ENCODE measurements around the gene TNNT1. TPM values are rescaled to one million over a fixed set of nuclear protein-coding genes. Genes with fewer than 3 reads are reported as not detected.

TNNT1 gene
- total and polyA plus RNA-seq, 2 donors (not counting 3 experiments of a cell fraction or from before 2014, with no cell fraction given), result 0.22 to 0.51 TPM

- Histone ChIP-seq H3K9me3 (replicated peaks; ENCODE audit: control insufficient read depth, insufficient read depth, low read length) (no peaks in the 10 kb centered on the region), H3K4me1 (ENCODE audit: control insufficient read depth, extremely low read depth, insufficient read depth, low read length) (no peaks in the 10 kb centered on the region), H3K4me2 (ENCODE audit: insufficient read depth, low read length) (no peak overlapping the region), H3K4me3 (replicated peaks in 1 of 3; ENCODE audit: insufficient read depth in 1 of 3, low read depth in 1 of 3, low read length in 3 of 3) (no peak overlapping the region), H3K36me3 (ENCODE audit: control insufficient read depth in 2 of 2, extremely low read depth in 1 of 2, insufficient read depth in 2 of 2, low read length in 2 of 2) (no peaks in the 10 kb centered on the region), H4K20me1 (replicated peaks; ENCODE audit: control insufficient read depth, extremely low read depth, insufficient read depth, low read length) (no peaks in the 10 kb centered on the region), H2AFZ (ENCODE audit: low read depth, low read length) (no peak overlapping the region), H3K79me2 (ENCODE audit: control insufficient read depth, insufficient read depth, low read length) (no peaks in the 10 kb centered on the region), H3K27me3 (ENCODE audit: control insufficient read depth in 2 of 2, insufficient read depth in 2 of 2, low read length in 2 of 2) (no peaks in the 10 kb centered on the region), H3K9ac (replicated peaks; ENCODE audit: extremely low read depth, insufficient read depth, low read length) (no peak overlapping the region), H3K9me1 (replicated peaks; ENCODE audit: control insufficient read depth, extremely low read depth, insufficient read depth, low read length) (no peaks in the 10 kb centered on the region), H3K27ac (ENCODE audit: insufficient read depth, low read depth, low read length) (no peak overlapping the region)
- no peak for FAIRE-seq
- ChIA-PET CTCF (interaction anchor here (1.0 to 1.7 kb wide), 2 partner anchors 16 to 269 kb away, joined by 3 to 5 read pairs; no protein-coding TSS in a partner anchor), POLR2A (interaction anchor here (1.0 kb wide), 1 partner anchor 18 kb away, joined by 3 read pairs; no protein-coding TSS in a partner anchor)
- TF ChIP-seq POLR2AphosphoS5 (IDR thresholded peaks at IDR 0.05; ENCODE audit: insufficient read depth, low read depth, low read length), result no peak
- no peak for TF ChIP-seq EZH2 (IDR thresholded peaks at IDR 0.05; ENCODE audit: borderline replicate concordance, low read depth, low read length, severe bottlenecking)
- TF ChIP-seq MYC (IDR thresholded peaks at IDR 0.05; ENCODE audit: low read depth, low read length), result no peak
- dilution Hi-C loops (cut with MboI; ENCODE audit: extremely low pct_ligation_motif_present, low sequenced_read_pairs) (no loop called here), intact Hi-C loops (cut with micrococcal nuclease) (no loop called here)
- no peak for DNase-seq (ENCODE audit: low read depth, low spot score)
- BruUV-seq (replicated peaks), result no TSS peak
Measured at GRCh38 chr19:55198651-55199050, 49.6 kb upstream of the TNNT1 start.

GRCh38 chr19:55197528-55197927 is 48.5 kb upstream of the TNNT1 start:
- TF ChIP-seq POLR2A (IDR thresholded peaks at IDR 0.05; ENCODE audit: low read depth, low read length) (no peak), JUN (IDR thresholded peaks at IDR 0.05; ENCODE audit: borderline replicate concordance, insufficient read depth, insufficient read length, low read depth) (no peak), CTCF (IDR thresholded peaks at IDR 0.05; ENCODE audit: extremely low read depth in 1 of 2, insufficient read depth in 1 of 2, low read depth in 1 of 2, low read length in 2 of 2) (no peak), MYC (IDR thresholded peaks at IDR 0.05; ENCODE audit: low read depth, low read length) (no peak), EZH2 (IDR thresholded peaks at IDR 0.05; ENCODE audit: borderline replicate concordance, low read depth, low read length, severe bottlenecking) (no peak), GATA2 (IDR thresholded peaks at IDR 0.05; ENCODE audit: insufficient read depth, insufficient read length, low read depth, low read length) (no peak), MAX (IDR thresholded peaks at IDR 0.05; ENCODE audit: insufficient read depth, insufficient read length) (no peak), FOS (IDR thresholded peaks at IDR 0.05; ENCODE audit: borderline replicate concordance, insufficient read depth, low read length) (no peak), POLR2AphosphoS5 (IDR thresholded peaks at IDR 0.05; ENCODE audit: insufficient read depth, low read depth, low read length) (no peak)
- FAIRE-seq, result no peak
- Histone ChIP-seq H3K27me3 (ENCODE audit: control insufficient read depth in 2 of 2, insufficient read depth in 2 of 2, low read length in 2 of 2) (no peaks in the 10 kb centered on the region), H2AFZ (ENCODE audit: low read depth, low read length) (no peak overlapping the region), H3K4me3 (replicated peaks in 1 of 3; ENCODE audit: insufficient read depth in 1 of 3, low read depth in 1 of 3, low read length in 3 of 3) (no peak overlapping the region), H3K4me1 (ENCODE audit: control insufficient read depth, extremely low read depth, insufficient read depth, low read length) (no peaks in the 10 kb centered on the region), H3K9ac (replicated peaks; ENCODE audit: extremely low read depth, insufficient read depth, low read length) (no peak overlapping the region), H3K9me3 (replicated peaks; ENCODE audit: control insufficient read depth, insufficient read depth, low read length) (no peaks in the 10 kb centered on the region), H3K79me2 (ENCODE audit: control insufficient read depth, insufficient read depth, low read length) (no peaks in the 10 kb centered on the region), H3K4me2 (ENCODE audit: insufficient read depth, low read length) (no peak overlapping the region), H3K36me3 (ENCODE audit: control insufficient read depth in 2 of 2, extremely low read depth in 1 of 2, insufficient read depth in 2 of 2, low read length in 2 of 2) (no peaks in the 10 kb centered on the region), H3K9me1 (replicated peaks; ENCODE audit: control insufficient read depth, extremely low read depth, insufficient read depth, low read length) (no peaks in the 10 kb centered on the region), H3K27ac (ENCODE audit: insufficient read depth, low read depth, low read length) (no peak overlapping the region), H4K20me1 (replicated peaks; ENCODE audit: control insufficient read depth, extremely low read depth, insufficient read depth, low read length) (no peaks in the 10 kb centered on the region)
- ChIA-PET CTCF (no interaction called here), POLR2A (no interaction called here)
- dilution Hi-C loops (cut with MboI; ENCODE audit: extremely low pct_ligation_motif_present, low sequenced_read_pairs), result no loop called here
- no TSS peak for BruUV-seq (replicated peaks)
- intact Hi-C loops (cut with micrococcal nuclease), result no loop called here
- no peak for DNase-seq (ENCODE audit: low read depth, low spot score)
